GM21381 (cell line): Measurements from ENCODE around the gene HOXC11.

Experiments used
- ATAC-seq: cut with Tn5 transposase; IDR thresholded peaks from one replicate; pipeline ENCODE4 v1.9.1; 2021; ENCODE audit warnings: mild to moderate bottlenecking, moderate library complexity; ENCODE audit not compliant: unreplicated experiment

The HOXC11 gene

GRCh38 chr12:53983950-53984572 is 11.1 kb downstream of the HOXC11 start:
- ATAC-seq, result no peak

GRCh38 chr12:53984901-53985691 is 12.2 kb downstream of the HOXC11 start, which contains the start of gene HOXC10:
HOXC10 (plus strand) TSS chr12:53985146; CDS start chr12:53985260, 114 bp downstream.
- ATAC-seq, result no peak

GRCh38 chr12:53985692-53985993 is 12.7 kb downstream of the HOXC11 start:
- ATAC-seq, result no peak

GRCh38 chr12:53985994-53986685 is 13.2 kb downstream of the HOXC11 start:
- ATAC-seq, result no peak

GRCh38 chr12:53986686-53987483 is 14.0 kb downstream of the HOXC11 start:
- ATAC-seq, result no peak

- no peak for ATAC-seq
These were observed 14.9 kb downstream of the HOXC11 start for GRCh38 chr12:53987787-53988230.

- no peak for ATAC-seq
These were observed 15.8 kb downstream of the HOXC11 start for GRCh38 chr12:53988541-53989226.

- ATAC-seq, result no peak
These were observed 16.5 kb downstream of the HOXC11 start for GRCh38 chr12:53989227-53990113.

GRCh38 chr12:53990311-53991076 is 17.6 kb downstream of the HOXC11 start:
- no peak for ATAC-seq

GRCh38 chr12:53991077-53991460 is 18.1 kb downstream of the HOXC11 start:
- no peak for ATAC-seq

GRCh38 chr12:53992377-53992889 is 19.5 kb downstream of the HOXC11 start:
- ATAC-seq, result no peak

GRCh38 chr12:53993162-53994008 is 20.5 kb downstream of the HOXC11 start:
- ATAC-seq, result no peak

GRCh38 chr12:53994009-53994263 is 21.0 kb downstream of the HOXC11 start:
- no peak for ATAC-seq

- ATAC-seq, result no peak
These were observed 21.5 kb downstream of the HOXC11 start for GRCh38 chr12:53994264-53995001.

GRCh38 chr12:53995002-53995377 is 22.1 kb downstream of the HOXC11 start:
- ATAC-seq, result no peak

GRCh38 chr12:53995378-53996239 is 22.7 kb downstream of the HOXC11 start:
- ATAC-seq, result no peak
